Large intestine (tissue), 3 donors: ENCODE measurements around the gene IRF5. TPM values are rescaled to one million over a fixed set of nuclear protein-coding genes. Genes with fewer than 3 reads are reported as not detected.
"Not testable (repeated sequence)": the region's sequence is repeated elsewhere in the genome, so short reads cannot be mapped to it uniquely, and the experiment has no call there.

Experiments used
- DNase-seq, 2 donors: peaks; one replicate each; pipeline versions ENCODE4 v3.0.0 to v3.0.0-alpha.2; 2013
- H3K27ac ChIP-seq: one replicate; pipeline ENCODE4 v1.5.1; 2013; ENCODE audit warnings: low read length
- H3K27me3 ChIP-seq: 2 replicates; pipeline ENCODE4 v1.6.1; 2013; ENCODE audit warnings: low read length; ENCODE audit not compliant: control insufficient read depth, insufficient read depth
- H3K36me3 ChIP-seq: 2 replicates; pipeline ENCODE4 v1.6.1; 2013; ENCODE audit warnings: low read length; ENCODE audit not compliant: control insufficient read depth, insufficient read depth
- H3K4me1 ChIP-seq: one replicate; pipeline ENCODE4 v1.6.1; 2013; ENCODE audit warnings: low read length; ENCODE audit not compliant: control insufficient read depth, insufficient read depth
- H3K4me3 ChIP-seq: one replicate; pipeline ENCODE4 v1.5.1; 2013; ENCODE audit warnings: low read length
- H3K9me3 ChIP-seq: one replicate; pipeline ENCODE4 v1.6.1; 2013; ENCODE audit warnings: mild to moderate bottlenecking, low read depth, low read length, moderate library complexity; ENCODE audit not compliant: control insufficient read depth
- WGBS: methylation state at CpG from one replicate; pipeline ENCODE4 v1.1.5; 2013; ENCODE audit warnings: low lambda C conversion rate; ENCODE audit not compliant: insufficient coverage; 5-methylcytosine and 5-hydroxymethylcytosine counted together
- polyA plus RNA-seq: library from polyadenylated mRNA; unstranded; fragments of 120-200 nt; gene quantifications from one replicate; pipeline ENCODE4 v1.2.1, GENCODE V29; 2013

IRF5 gene
- polyA plus RNA-seq, 1 donor = 5.5 TPM

DNA sequence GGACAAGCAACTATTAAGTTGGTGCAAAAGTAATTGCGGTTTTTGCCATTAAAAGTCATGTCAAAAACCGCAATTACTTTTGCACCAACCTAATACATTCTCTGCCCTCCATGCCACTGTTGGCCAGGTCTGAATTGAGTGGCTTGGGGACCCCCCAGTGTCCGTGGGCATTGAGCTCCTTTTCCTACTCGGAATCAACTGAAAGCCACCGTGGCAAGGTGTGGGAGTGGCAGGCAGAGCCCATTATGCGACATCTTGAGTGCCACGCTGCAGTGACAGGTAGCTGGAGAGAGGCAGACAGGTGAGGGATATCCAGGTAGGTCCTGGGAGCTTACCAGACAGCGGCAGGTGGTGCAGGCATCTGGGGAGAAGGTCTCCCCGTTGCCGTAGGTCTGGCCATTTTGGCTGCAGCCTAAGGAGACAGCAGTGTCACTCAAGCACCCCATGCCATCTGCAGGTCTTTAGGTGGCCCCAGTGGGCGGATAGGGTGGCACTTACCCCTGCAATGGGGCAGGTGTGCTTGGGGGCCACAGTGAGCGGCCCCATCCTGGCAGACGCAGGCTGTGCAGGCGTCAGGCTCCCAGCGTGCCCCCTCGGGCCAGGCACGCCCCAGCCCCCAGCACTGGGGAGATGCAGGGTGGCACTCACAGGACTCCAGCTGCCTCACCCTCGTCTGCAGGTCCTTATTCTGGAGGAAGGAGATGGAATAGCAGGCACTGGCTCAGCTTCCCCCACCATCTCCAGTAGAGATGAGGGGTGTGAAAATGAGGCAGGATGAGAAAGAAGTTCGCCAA lies 30.8 kb upstream of the IRF5 start:
- Histone ChIP-seq H3K9me3 (no peaks in the 10 kb centered on the region), H3K27me3 (peaks cover 42% of the 10 kb centered on the region), H3K4me1 (peaks cover 7% of the 10 kb centered on the region), H3K27ac (no peak overlapping the region), H3K36me3 (no peaks in the 10 kb centered on the region), H3K4me3 (no peak overlapping the region)
- no CpG with 5 or more reads among the region's 19 CpGs for WGBS
- DNase-seq = no peak

DNA sequence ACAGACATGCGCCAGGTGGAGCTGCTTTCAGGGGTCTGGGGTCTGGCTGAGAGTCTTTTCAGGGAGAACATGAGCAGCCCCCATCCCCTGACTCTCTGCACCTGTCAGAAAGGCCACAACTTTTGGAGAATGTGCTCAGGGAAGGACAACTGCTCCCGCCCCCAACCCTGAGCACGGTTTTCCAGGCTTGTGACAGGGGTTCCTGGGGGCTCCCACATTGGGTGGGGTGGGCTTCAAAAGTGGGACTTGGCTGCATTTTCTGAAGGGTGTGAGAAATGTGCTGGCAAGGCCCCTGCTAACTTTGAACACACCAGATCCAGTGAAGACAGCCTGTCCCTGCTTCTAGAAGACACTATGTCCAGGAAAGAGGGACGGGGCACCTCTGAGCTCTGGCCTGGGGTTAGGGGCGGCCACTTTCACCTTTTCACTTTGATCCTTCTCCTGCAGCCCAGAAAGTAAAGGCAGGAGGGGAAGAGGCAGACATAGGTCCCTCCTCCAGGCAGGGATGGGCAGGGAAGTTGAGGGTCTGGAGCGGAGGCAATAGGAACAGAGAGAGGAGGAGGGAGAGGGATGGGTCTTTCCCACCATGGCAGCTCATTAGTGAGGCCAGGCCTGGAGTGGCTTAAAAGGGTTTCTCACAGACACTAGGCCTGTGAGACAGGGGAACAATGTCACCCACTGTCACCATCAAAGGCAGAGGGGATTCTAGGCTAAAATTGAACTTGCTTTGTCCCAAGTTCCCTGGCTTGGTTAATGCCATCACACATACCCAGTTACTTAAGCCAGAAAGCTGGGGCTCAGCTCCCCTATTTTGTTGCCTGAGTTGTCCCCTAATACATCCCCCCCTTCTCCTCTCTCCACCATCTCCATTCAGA lies 28.7 kb upstream of the IRF5 start:
- no peak for DNase-seq
- H3K4me1 ChIP-seq = peaks cover 7% of the 10 kb centered on the region
- no peak overlapping the region for H3K4me3 ChIP-seq
- no peaks in the 10 kb centered on the region for H3K9me3 ChIP-seq
- H3K27ac ChIP-seq = no peak overlapping the region
- peaks cover 50% of the 10 kb centered on the region for H3K27me3 ChIP-seq
- no CpG with 5 or more reads among the region's 6 CpGs for WGBS
- H3K36me3 ChIP-seq = no peaks in the 10 kb centered on the region

- H3K4me3 ChIP-seq = peak overlapping the region; percentile 23
- H3K4me1 ChIP-seq = peaks cover 7% of the 10 kb centered on the region
- no peak overlapping the region for H3K27ac ChIP-seq
- no peaks in the 10 kb centered on the region for H3K9me3 ChIP-seq
- DNase-seq = peak in 1 of 2 donors; percentile 32
- no peaks in the 10 kb centered on the region for H3K36me3 ChIP-seq
- WGBS = 0% methylated on average over 1 of the region's 42 CpGs
- peaks cover 59% of the 10 kb centered on the region for H3K27me3 ChIP-seq
Observed at GRCh38 chr7:128909625-128910568, 27.8 kb upstream of the IRF5 start.

DNA sequence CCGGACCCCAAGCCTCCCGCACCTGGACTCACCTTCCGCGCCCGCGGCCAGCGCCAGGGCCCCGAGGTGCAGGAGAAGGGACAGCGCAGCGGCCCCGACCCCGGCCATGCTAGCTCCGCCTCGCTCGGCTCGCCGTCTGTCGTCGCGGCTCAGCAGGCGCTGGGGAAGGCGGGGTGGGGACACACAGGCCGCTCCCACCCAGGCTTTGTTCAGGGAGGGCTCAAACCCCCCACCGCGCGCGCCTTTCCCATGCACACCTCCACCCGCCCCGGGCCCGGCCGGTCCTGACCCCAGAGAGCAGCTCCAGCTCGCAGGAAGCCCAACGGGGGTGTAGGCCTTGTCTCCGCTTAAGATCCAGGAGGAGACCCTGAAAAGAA lies 27.2 kb upstream of the IRF5 start, which contains the start of gene KCP:
TSS of gene KCP (minus strand) at position 141 of the 377 bp plus-strand sequence. CDS start at position 108, 33 bp downstream.
- Histone ChIP-seq H3K4me3 (peak within 1 kb of the TSS; percentile 23), H3K9me3 (no peaks in the 10 kb centered on the region), H3K4me1 (peaks cover 12% of the 10 kb centered on the region), H3K27me3 (peaks cover 65% of the 10 kb centered on the region), H3K27ac (no peak within 1 kb of the TSS), H3K36me3 (no peaks in the 10 kb centered on the region)
- DNase-seq = no peak
- whole genome bisulfite sequencing = no CpG with 5 or more reads among the region's 34 CpGs

- H3K36me3 ChIP-seq = no peaks in the 10 kb centered on the region
- H3K4me3 ChIP-seq = no peak overlapping the region
- no CpG with 5 or more reads among the region's 8 CpGs for WGBS
- peaks cover 13% of the 10 kb centered on the region for H3K4me1 ChIP-seq
- peaks cover 4% of the 10 kb centered on the region for H3K9me3 ChIP-seq
- peaks cover 75% of the 10 kb centered on the region for H3K27me3 ChIP-seq
- no peak for DNase-seq
- no peak overlapping the region for H3K27ac ChIP-seq
Observed at GRCh38 chr7:128911423-128912031, 26.2 kb upstream of the IRF5 start.

- Histone ChIP-seq H3K27me3 (peaks cover 77% of the 10 kb centered on the region), H3K9me3 (peaks cover 4% of the 10 kb centered on the region), H3K4me3 (no peak overlapping the region), H3K27ac (no peak overlapping the region), H3K4me1 (peaks cover 13% of the 10 kb centered on the region), H3K36me3 (no peaks in the 10 kb centered on the region)
- DNase-seq = no peak
- no CpG with 5 or more reads among the region's 3 CpGs for WGBS
Observed at GRCh38 chr7:128912281-128912680, 25.4 kb upstream of the IRF5 start.

- not testable (repeated sequence) for H3K27ac ChIP-seq, H3K4me3 ChIP-seq, DNase-seq, H3K9me3 ChIP-seq, H3K36me3 ChIP-seq
- H3K27me3 ChIP-seq = peaks cover 80% of the 10 kb centered on the region
- peaks cover 13% of the 10 kb centered on the region for H3K4me1 ChIP-seq
- no CpG with 5 or more reads among the region's 20 CpGs for WGBS
Observed at GRCh38 chr7:128912709-128913495, 24.8 kb upstream of the IRF5 start.

DNA sequence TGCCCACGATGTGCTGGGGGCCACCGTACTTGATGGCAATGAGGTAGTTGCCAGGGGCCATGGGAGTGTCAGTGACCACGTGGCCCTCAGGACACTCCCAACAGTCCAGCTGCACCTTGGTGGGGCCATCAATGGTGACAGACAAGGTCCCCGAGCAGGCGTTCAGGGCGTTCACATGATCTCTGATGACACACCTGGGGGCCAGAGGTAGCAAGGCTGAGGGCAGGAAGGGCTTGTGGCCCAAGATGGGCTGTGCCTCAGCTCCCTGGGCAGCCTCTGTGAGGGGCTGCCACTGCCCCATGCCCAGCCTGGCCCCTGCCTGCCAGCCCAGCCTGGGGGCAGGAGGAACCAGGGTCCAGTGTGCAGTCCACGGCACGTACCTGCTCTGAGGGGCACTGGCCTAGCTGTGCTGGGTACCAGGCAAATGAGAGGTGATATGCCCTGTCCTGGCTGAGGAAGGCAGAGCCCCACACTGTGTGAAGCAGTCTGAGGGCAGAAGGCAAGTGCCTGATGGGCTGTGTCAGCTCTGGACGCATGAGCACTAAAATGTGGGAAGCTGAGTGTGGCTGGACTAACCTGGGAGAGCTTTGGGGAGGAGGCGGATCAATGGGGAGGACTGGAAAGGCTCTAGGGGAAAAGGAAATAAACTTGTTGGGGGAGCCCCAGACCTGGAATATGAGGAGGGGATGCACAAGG lies 23.7 kb upstream of the IRF5 start:
- Histone ChIP-seq H3K27ac (no peak overlapping the region), H3K9me3 (peaks cover 4% of the 10 kb centered on the region), H3K4me1 (peaks cover 13% of the 10 kb centered on the region), H3K27me3 (peaks cover 82% of the 10 kb centered on the region), H3K4me3 (no peak overlapping the region), H3K36me3 (no peaks in the 10 kb centered on the region)
- WGBS = no CpG with 5 or more reads among the region's 10 CpGs
- peak in 1 of 2 donors; percentile 37 for DNase-seq
